HCT116 (cell line): ENCODE results near the gene COL4A3. TPM values are rescaled to one million over a fixed set of nuclear protein-coding genes. Genes with fewer than 3 reads are reported as not detected.

Experiments
- ATAC-seq: fragments of 200-7000 bp; cut with Tn5 transposase; 2 replicates; pipeline ENCODE4 v1.9.1; 2020; ENCODE audit warnings: mild to moderate bottlenecking, moderate library complexity
- BruUV-seq: library from RNA; stranded (reverse); fragments of 400-500 nt; replicated peaks from 2 replicates; lab custom pipeline; 2021; lab: Mats Ljungman, UMichigan
- CTCF ChIA-PET: fragments of 300-600 bp; sonication (Branson Sonifier 250); formaldehyde crosslinking; loops from one replicate; lab custom pipeline; 2021; ENCODE audit warnings: antibody characterized with exemption; lab: Charles Lee
- POLR2A ChIA-PET: fragments of 300-600, 350-600 bp; sonication (Branson Sonifier 250); formaldehyde crosslinking; loops from one replicate; lab custom pipeline; 2021; ENCODE audit warnings: antibody characterized with exemption; lab: Charles Lee
- RAD21 ChIA-PET, 2 experiments: fragments of 300-600 bp; sonication (Branson Sonifier 250); formaldehyde crosslinking; loops; one replicate each; lab custom pipeline; 2023; ENCODE audit warnings: low total read pairs in 2 of 2; ENCODE audit not compliant: uncharacterized antibody in 2 of 2, unreplicated experiment in 2 of 2, low non-redundant PET in 1 of 2; lab: Charles Lee
- DNase-seq: peaks from one replicate; pipeline ENCODE4 v3.0.0-alpha.2; 2010; ENCODE audit warnings: low read depth, low spot score
- H2AFZ ChIP-seq: fragments of 200-600 bp; shearing (Covaris generic), sonication (generic); 2 replicates; pipeline ENCODE4 v1.6.1; 2017; ENCODE audit warnings: low read depth, mixed run types, mixed read lengths, antibody characterized with exemption, low read length; ENCODE audit not compliant: poor library complexity, severe bottlenecking
- H3K27ac ChIP-seq: 2 replicates; pipeline ENCODE4 v1.5.1; 2012; ENCODE audit warnings: low read depth, low read length
- H3K27me3 ChIP-seq: fragments of 200-600 bp; sonication (generic); 2 replicates; pipeline ENCODE4 v1.6.1; 2016; ENCODE audit warnings: mixed run types, low read length, mixed read lengths; ENCODE audit not compliant: insufficient read depth
- H3K36me3 ChIP-seq, 2 experiments: fragments of 200-500 bp in 1 of 2; fragments of 200-600 bp in 1 of 2; sonication (Bioruptor generic) in 1 of 2; sonication (generic) in 1 of 2; 2 replicates each; pipeline versions ENCODE4 v1.5.1 to v1.6.1; 2014 to 2016; ENCODE audit warnings: low read length in 2 of 2, inconsistent platforms in 1 of 2, mixed read lengths in 1 of 2, mixed run types in 1 of 2; ENCODE audit not compliant: insufficient read depth in 2 of 2, control insufficient read depth in 1 of 2
- H3K4me1 ChIP-seq, 2 experiments: fragments of 200-600 bp in 1 of 2; sonication (generic) in 1 of 2; 2 replicates each; pipeline versions ENCODE4 v1.5.1 to v1.6.1; 2012 to 2017; ENCODE audit warnings: low read length in 2 of 2, inconsistent platforms in 1 of 2, mild to moderate bottlenecking in 1 of 2, mixed read lengths in 1 of 2, mixed run types in 1 of 2, moderate library complexity in 1 of 2; ENCODE audit not compliant: insufficient read depth in 2 of 2, control insufficient read depth in 1 of 2
- H3K4me2 ChIP-seq: fragments of 200-600 bp; sonication (generic); 2 replicates; pipeline ENCODE4 v1.6.1; 2017; ENCODE audit warnings: mixed run types, low read length, mixed read lengths
- H3K4me3 ChIP-seq, 2 experiments: fragments of 200-600 bp in 1 of 2; sonication (generic) in 1 of 2; replicated peaks in 1 of 2; 2 replicates each; pipeline ENCODE4 v1.5.1; 2011 to 2016; ENCODE audit warnings: low read length in 2 of 2, control low read depth in 1 of 2, low read depth in 1 of 2, mild to moderate bottlenecking in 1 of 2, mixed read lengths in 1 of 2, mixed run types in 1 of 2
- H3K79me2 ChIP-seq: fragments of 200-600 bp; sonication (generic); 2 replicates; pipeline ENCODE4 v1.6.1; 2017; ENCODE audit warnings: mild to moderate bottlenecking, mixed run types, low read length, moderate library complexity, mixed read lengths; ENCODE audit not compliant: insufficient read depth
- H3K9ac ChIP-seq: fragments of 200-600 bp; sonication (generic); 2 replicates; pipeline ENCODE4 v1.6.1; 2016; ENCODE audit warnings: low read length, mixed read lengths
- H3K9me2 ChIP-seq: fragments of 200-600 bp; sonication (generic), shearing (Covaris generic); 2 replicates; pipeline ENCODE4 v1.6.1; 2017; ENCODE audit warnings: mixed run types, mild to moderate bottlenecking, moderate library complexity; ENCODE audit not compliant: insufficient read depth
- H3K9me3 ChIP-seq, 2 experiments: fragments of 200-500 bp in 1 of 2; fragments of 200-600 bp in 1 of 2; sonication (Bioruptor generic) in 1 of 2; sonication (generic) in 1 of 2; 2 replicates each; pipeline ENCODE4 v1.6.1; 2014 to 2017; ENCODE audit warnings: low read length in 2 of 2, mixed read lengths in 2 of 2, inconsistent platforms in 1 of 2, low read depth in 1 of 2, mild to moderate bottlenecking in 1 of 2, mixed run types in 1 of 2, moderate library complexity in 1 of 2; ENCODE audit not compliant: control insufficient read depth in 1 of 2, insufficient read depth in 1 of 2
- H4K20me1 ChIP-seq: fragments of 200-600 bp; sonication (generic), shearing (Covaris generic); 2 replicates; pipeline ENCODE4 v1.6.1; 2017; ENCODE audit warnings: mixed run types, mild to moderate bottlenecking, moderate library complexity; ENCODE audit not compliant: insufficient read depth
- CBX3 ChIP-seq: IDR thresholded peaks from 2 replicates; pipeline ENCODE4 v1.6.1; 2012; ENCODE audit warnings: low read depth
- ELF1 ChIP-seq: IDR thresholded peaks from 2 replicates; pipeline ENCODE4 v1.6.1; 2012; ENCODE audit warnings: low read depth, borderline replicate concordance
- FOSL1 ChIP-seq: IDR thresholded peaks from 2 replicates; pipeline ENCODE4 v1.6.1; 2012; ENCODE audit warnings: low read depth
- POLR2A ChIP-seq: IDR thresholded peaks from 2 replicates; pipeline ENCODE4 v1.7.0; 2011; ENCODE audit warnings: borderline replicate concordance; ENCODE audit not compliant: insufficient read depth, insufficient read length; ENCODE audit errors: extremely low read depth
- RAD21 ChIP-seq: IDR thresholded peaks from 2 replicates; pipeline ENCODE4 v1.6.1; 2012; ENCODE audit warnings: low read depth, mild to moderate bottlenecking
- SIN3A ChIP-seq: IDR thresholded peaks from 2 replicates; pipeline ENCODE4 v1.6.1; 2012; ENCODE audit warnings: low read depth
- SP1 ChIP-seq: IDR thresholded peaks from 2 replicates; pipeline ENCODE4 v1.6.1; 2012; ENCODE audit warnings: low read depth
- SRF ChIP-seq: IDR thresholded peaks from 2 replicates; pipeline ENCODE4 v1.6.1; 2012; ENCODE audit warnings: low read depth
- TCF7L2 ChIP-seq: IDR thresholded peaks from 2 replicates; pipeline ENCODE4 v1.7.0; 2011; ENCODE audit warnings: borderline replicate concordance, inconsistent platforms; ENCODE audit not compliant: insufficient read depth, insufficient read length; ENCODE audit errors: extremely low read depth
- YY1 ChIP-seq: IDR thresholded peaks from 2 replicates; pipeline ENCODE4 v1.6.1; 2011; ENCODE audit warnings: low read length, low read depth, moderate library complexity, mild to moderate bottlenecking; ENCODE audit not compliant: insufficient replicate concordance; ENCODE audit errors: extremely low read depth
- ZFX ChIP-seq: fragments of 450-650 bp; IDR thresholded peaks from 2 replicates; pipeline ENCODE4 v1.6.1; 2017
- ZNF274 ChIP-seq: fragments of 200-500 bp; sonication (Bioruptor generic); IDR thresholded peaks from 2 replicates; pipeline ENCODE4 v1.6.1; 2014; ENCODE audit warnings: mild to moderate bottlenecking, low read depth, low read length, inconsistent platforms
- intact Hi-C: fragments of 100-400 bp; cut with micrococcal nuclease; formaldehyde crosslinking; loops from 2 replicates; pipeline ENCODE4 v1.10.0; 2022
- total RNA-seq: library from RNA; stranded (reverse); gene quantifications from one replicate; pipeline ENCODE4 v1.2.1, GENCODE V29; 2021; ENCODE audit not compliant: unreplicated experiment
- TF ChIP-seq, protein P1 (sequence below), 3 experiments: fragments of 200-600 bp in 1 of 3; sonication (generic) in 1 of 3; IDR thresholded peaks in 2 of 3; conservative IDR thresholded peaks in 1 of 3; 2 replicates each; pipeline ENCODE4 v1.5.1; 2012 to 2017; ENCODE audit warnings: low read depth in 2 of 3, low read length in 2 of 3, antibody characterized with exemption in 1 of 3, borderline replicate concordance in 1 of 3, control low read depth in 1 of 3, mild to moderate bottlenecking in 1 of 3, mixed read lengths in 1 of 3, mixed run types in 1 of 3, moderate library complexity in 1 of 3; ENCODE audit not compliant: insufficient read depth in 1 of 3
- TF ChIP-seq, protein P2 (sequence below): IDR thresholded peaks from 2 replicates; pipeline ENCODE4 v1.6.1; 2011; ENCODE audit warnings: mild to moderate bottlenecking, low read length, moderate library complexity; ENCODE audit not compliant: insufficient replicate concordance; ENCODE audit errors: extremely low read depth

The COL4A3 gene
- total RNA-seq, 1 experiment from 2014 or later: 4.9 TPM

DNA sequence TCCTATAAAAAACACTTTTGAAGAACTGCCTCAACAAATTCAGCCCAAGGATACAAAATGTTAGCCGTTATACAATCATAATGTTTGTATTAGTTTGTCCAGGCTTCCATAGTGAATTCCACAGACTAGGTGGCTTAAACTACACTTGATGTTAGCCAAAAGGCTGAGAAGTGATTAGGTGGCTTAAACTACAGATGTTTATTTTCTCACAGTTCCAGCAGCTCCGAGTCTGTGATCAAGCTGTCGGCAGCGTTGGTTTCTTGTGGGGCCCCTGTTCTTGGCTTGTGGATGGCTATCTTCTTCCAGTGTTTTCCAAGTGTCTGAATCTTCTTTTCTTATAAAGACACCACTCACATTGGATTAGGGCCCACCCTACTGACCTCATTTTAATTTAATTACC lies 129.1 kb downstream of the COL4A3 start:
- no peak overlapping the region for H2AFZ ChIP-seq
- POLR2A ChIA-PET: no interaction called here
- H3K36me3 ChIP-seq: no peaks in the 10 kb centered on the region
- DNase-seq (no peak), ATAC-seq (no peak)
- H3K9ac ChIP-seq: no peak overlapping the region
- no peaks in the 10 kb centered on the region for H3K9me2 ChIP-seq
- H3K27me3 ChIP-seq: no peaks in the 10 kb centered on the region
- intact Hi-C loops: no loop called here
- CTCF ChIA-PET: no interaction called here
- H3K9me3 ChIP-seq: no peaks in the 10 kb centered on the region
- no peaks in the 10 kb centered on the region for H3K4me1 ChIP-seq
- no peak overlapping the region for H3K4me2 ChIP-seq
- no peaks in the 10 kb centered on the region for H4K20me1 ChIP-seq
- no TSS peak for BruUV-seq
- TF ChIP-seq RAD21: no peak
- TF ChIP-seq CBX3: no peak
- TF ChIP-seq FOSL1: no peak
- TF ChIP-seq, protein P1, sequence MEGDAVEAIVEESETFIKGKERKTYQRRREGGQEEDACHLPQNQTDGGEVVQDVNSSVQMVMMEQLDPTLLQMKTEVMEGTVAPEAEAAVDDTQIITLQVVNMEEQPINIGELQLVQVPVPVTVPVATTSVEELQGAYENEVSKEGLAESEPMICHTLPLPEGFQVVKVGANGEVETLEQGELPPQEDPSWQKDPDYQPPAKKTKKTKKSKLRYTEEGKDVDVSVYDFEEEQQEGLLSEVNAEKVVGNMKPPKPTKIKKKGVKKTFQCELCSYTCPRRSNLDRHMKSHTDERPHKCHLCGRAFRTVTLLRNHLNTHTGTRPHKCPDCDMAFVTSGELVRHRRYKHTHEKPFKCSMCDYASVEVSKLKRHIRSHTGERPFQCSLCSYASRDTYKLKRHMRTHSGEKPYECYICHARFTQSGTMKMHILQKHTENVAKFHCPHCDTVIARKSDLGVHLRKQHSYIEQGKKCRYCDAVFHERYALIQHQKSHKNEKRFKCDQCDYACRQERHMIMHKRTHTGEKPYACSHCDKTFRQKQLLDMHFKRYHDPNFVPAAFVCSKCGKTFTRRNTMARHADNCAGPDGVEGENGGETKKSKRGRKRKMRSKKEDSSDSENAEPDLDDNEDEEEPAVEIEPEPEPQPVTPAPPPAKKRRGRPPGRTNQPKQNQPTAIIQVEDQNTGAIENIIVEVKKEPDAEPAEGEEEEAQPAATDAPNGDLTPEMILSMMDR (IDR thresholded peaks at IDR 0.05 in 2 of 3, conservative IDR thresholded peaks at IDR 0.05 in 1 of 3; ENCODE audit: borderline replicate concordance in 1 of 3, insufficient read depth in 1 of 3, low read depth in 2 of 3, low read length in 2 of 3): no peak
- no peak for TF ChIP-seq POLR2A
- TF ChIP-seq SIN3A: no peak
- no peak for TF ChIP-seq ZNF274
- no peak for TF ChIP-seq TCF7L2
- no peaks in the 10 kb centered on the region for H3K79me2 ChIP-seq
- H3K4me3 ChIP-seq: no peak overlapping the region
- no peak overlapping the region for H3K27ac ChIP-seq
- RAD21 ChIA-PET: no interaction called here

DNA sequence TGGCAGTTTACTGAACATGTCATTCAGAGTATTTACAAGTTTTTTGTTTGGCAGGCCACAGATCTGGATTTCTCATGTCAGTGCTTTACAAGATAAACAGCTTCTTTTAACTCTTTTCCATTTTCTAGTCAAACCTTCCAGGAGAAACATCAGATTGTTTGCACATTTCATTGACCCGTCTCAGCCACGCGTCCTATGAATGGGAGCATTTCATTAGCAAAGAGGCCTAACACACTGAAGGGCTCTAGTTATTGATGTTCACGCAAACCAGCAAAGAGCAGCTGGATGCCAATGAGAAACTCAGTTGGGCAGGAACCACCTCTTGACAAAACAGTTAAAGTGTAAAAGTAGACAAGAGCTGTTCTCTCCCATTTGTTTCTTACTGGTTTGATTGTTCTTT lies 131.4 kb downstream of the COL4A3 start:
- no TSS peak for BruUV-seq
- POLR2A ChIA-PET: no interaction called here

More for the DNA sequence above, 131.4 kb downstream of the COL4A3 start:
- H3K4me3 ChIP-seq: no peak overlapping the region
- H3K79me2 ChIP-seq: no peaks in the 10 kb centered on the region
- no peak overlapping the region for H3K9ac ChIP-seq
- no peak for ATAC-seq
- CTCF ChIA-PET: no interaction called here
- H3K4me2 ChIP-seq: no peak overlapping the region
- H3K27me3 ChIP-seq: no peaks in the 10 kb centered on the region
- RAD21 ChIA-PET: no interaction called here
- no peak overlapping the region for H2AFZ ChIP-seq
- TF ChIP-seq SP1: no peak
- TF ChIP-seq FOSL1: no peak
- TF ChIP-seq, protein P1 (IDR thresholded peaks at IDR 0.05 in 2 of 3, conservative IDR thresholded peaks at IDR 0.05 in 1 of 3; ENCODE audit: borderline replicate concordance in 1 of 3, insufficient read depth in 1 of 3, low read depth in 2 of 3, low read length in 2 of 3): no peak
- no peak for TF ChIP-seq POLR2A
- TF ChIP-seq, protein P2, sequence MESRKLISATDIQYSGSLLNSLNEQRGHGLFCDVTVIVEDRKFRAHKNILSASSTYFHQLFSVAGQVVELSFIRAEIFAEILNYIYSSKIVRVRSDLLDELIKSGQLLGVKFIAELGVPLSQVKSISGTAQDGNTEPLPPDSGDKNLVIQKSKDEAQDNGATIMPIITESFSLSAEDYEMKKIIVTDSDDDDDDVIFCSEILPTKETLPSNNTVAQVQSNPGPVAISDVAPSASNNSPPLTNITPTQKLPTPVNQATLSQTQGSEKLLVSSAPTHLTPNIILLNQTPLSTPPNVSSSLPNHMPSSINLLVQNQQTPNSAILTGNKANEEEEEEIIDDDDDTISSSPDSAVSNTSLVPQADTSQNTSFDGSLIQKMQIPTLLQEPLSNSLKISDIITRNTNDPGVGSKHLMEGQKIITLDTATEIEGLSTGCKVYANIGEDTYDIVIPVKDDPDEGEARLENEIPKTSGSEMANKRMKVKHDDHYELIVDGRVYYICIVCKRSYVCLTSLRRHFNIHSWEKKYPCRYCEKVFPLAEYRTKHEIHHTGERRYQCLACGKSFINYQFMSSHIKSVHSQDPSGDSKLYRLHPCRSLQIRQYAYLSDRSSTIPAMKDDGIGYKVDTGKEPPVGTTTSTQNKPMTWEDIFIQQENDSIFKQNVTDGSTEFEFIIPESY: no peak
- no peak for TF ChIP-seq YY1
- no peak for TF ChIP-seq ELF1
- no peak for TF ChIP-seq RAD21
- TF ChIP-seq TCF7L2: no peak
- no peak for TF ChIP-seq SIN3A
- TF ChIP-seq ZFX: no peak
- TF ChIP-seq SRF: no peak
- H3K4me1 ChIP-seq: no peaks in the 10 kb centered on the region
- H4K20me1 ChIP-seq: no peaks in the 10 kb centered on the region
- H3K36me3 ChIP-seq: no peaks in the 10 kb centered on the region
- DNase-seq: no peak
- intact Hi-C loops: no loop called here
- no peaks in the 10 kb centered on the region for H3K9me3 ChIP-seq
- H3K9me2 ChIP-seq: no peaks in the 10 kb centered on the region
- H3K27ac ChIP-seq: no peak overlapping the region
